NCI-H2196 treated with DMSO at 0.1 percent for 48 hours (cell line): ENCODE results near the gene TMEM176B.

Experiments used
- DNase-seq: peaks from one replicate; lab custom pipeline; 2025; ENCODE audit not compliant: unreplicated experiment; lab: John Stamatoyannopoulos, UW

Gene TMEM176B

GRCh38 chr7:150754951-150755350, 45.2 kb downstream of the TMEM176B start:
- no peak for DNase-seq

GRCh38 chr7:150753826-150754603, 46.1 kb downstream of the TMEM176B start:
- DNase-seq = peak; percentile 9

- DNase-seq = no peak
These were observed 46.9 kb downstream of the TMEM176B start for GRCh38 chr7:150753239-150753638.

- DNase-seq = no peak
These were observed 48.5 kb downstream of the TMEM176B start for GRCh38 chr7:150751702-150752101.

GRCh38 chr7:150748376-150748775, 51.8 kb downstream of the TMEM176B start:
- DNase-seq = no peak

GRCh38 chr7:150746921-150747320, 53.2 kb downstream of the TMEM176B start:
- DNase-seq = no peak

GRCh38 chr7:150745876-150746275, 54.3 kb downstream of the TMEM176B start:
- DNase-seq = no peak

- DNase-seq = no peak
These were observed 55.1 kb downstream of the TMEM176B start for GRCh38 chr7:150745086-150745485.

- no peak for DNase-seq
These were observed 56.0 kb downstream of the TMEM176B start for GRCh38 chr7:150744041-150744656.

- DNase-seq = no peak
These were observed 57.7 kb downstream of the TMEM176B start for GRCh38 chr7:150742286-150742968.
